HG02981 (cell line): ENCODE data around the gene FAXDC2.

Experiments used
- ATAC-seq: cut with Tn5 transposase; IDR thresholded peaks from one replicate; pipeline ENCODE4 v1.9.1; 2021; ENCODE audit warnings: mild to moderate bottlenecking, moderate library complexity; ENCODE audit not compliant: unreplicated experiment

FAXDC2 gene

DNA sequence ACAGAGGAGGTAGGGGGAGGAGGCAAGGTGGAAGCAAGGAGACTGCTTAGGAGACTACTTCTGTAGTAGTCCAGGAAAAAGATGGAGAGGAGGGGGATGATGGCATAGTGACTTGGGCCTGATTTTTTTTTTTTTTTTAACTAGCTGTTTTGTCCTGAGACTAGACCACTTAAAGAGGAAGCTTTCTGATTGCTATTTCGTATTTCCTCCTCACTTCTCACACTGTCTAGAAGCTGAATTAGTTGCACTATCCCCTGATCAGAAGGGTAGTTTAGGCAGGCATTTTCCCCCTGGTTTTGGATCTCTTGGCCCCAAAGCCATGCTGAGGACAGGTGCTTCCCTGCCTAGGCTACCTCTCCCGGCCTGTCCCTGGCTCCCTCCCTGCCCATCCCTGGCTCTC is 80.3 kb downstream of the FAXDC2 start:
- ATAC-seq: no peak
